H1 (cell line): ENCODE measurements around the gene SCGB3A1. TPM values are rescaled to one million over a fixed set of nuclear protein-coding genes. Genes with fewer than 3 reads are reported as not detected.
A peak's percentile ranks its signal among the peaks of the same experiment; 100 is the strongest.

Source experiments
- CTCF ChIA-PET: fragments of 300-600 bp; sonication (Branson Sonifier 250); formaldehyde crosslinking; loops from one replicate; lab custom pipeline; 2021; ENCODE audit not compliant: partially characterized antibody; lab: Charles Lee
- POLR2A ChIA-PET: fragments of 300-600 bp; sonication (Branson Sonifier 250); formaldehyde crosslinking; loops from one replicate; lab custom pipeline; 2021; ENCODE audit warnings: inconsistent platforms; ENCODE audit not compliant: partially characterized antibody; lab: Charles Lee
- DNase-seq, 2 experiments: peaks; one replicate each; pipeline versions ENCODE4 v3.0.0 to v3.0.0-alpha.2; 2010 to 2022; ENCODE audit warnings: low spot score in 2 of 2, low read depth in 1 of 2, mixed read lengths in 1 of 2
- FAIRE-seq: peaks from 2 replicates; lab custom pipeline; 2011; peaks lifted over from hg19 to GRCh38; lab: Jason Lieb, UNC
- H2AFZ ChIP-seq: 2 replicates; pipeline ENCODE4 v1.8.1; 2012; ENCODE audit warnings: low read length, inconsistent platforms
- H2AK5ac ChIP-seq: 2 replicates; pipeline ENCODE4 v1.6.1; 2013; ENCODE audit warnings: low read depth, low read length
- H2BK120ac ChIP-seq: replicated peaks from 2 replicates; pipeline ENCODE3; 2013; ENCODE audit warnings: low read depth, low read length, inconsistent platforms
- H2BK12ac ChIP-seq: 2 replicates; pipeline ENCODE4 v1.6.1; 2013; ENCODE audit warnings: low read depth, low read length
- H2BK15ac ChIP-seq: 2 replicates; pipeline ENCODE4 v1.6.1; 2013; ENCODE audit warnings: low read length
- H2BK20ac ChIP-seq: 2 replicates; pipeline ENCODE4 v1.6.1; 2013; ENCODE audit warnings: low read length
- H2BK5ac ChIP-seq: 2 replicates; pipeline ENCODE4 v1.6.1; 2013; ENCODE audit warnings: low read depth, low read length
- H3K14ac ChIP-seq: 2 replicates; pipeline ENCODE4 v1.6.1; 2013; ENCODE audit warnings: inconsistent platforms; ENCODE audit not compliant: insufficient read length
- H3K18ac ChIP-seq: 2 replicates; pipeline ENCODE4 v1.6.1; 2013; ENCODE audit warnings: low read length; ENCODE audit errors: extremely low read depth
- H3K23ac ChIP-seq: 2 replicates; pipeline ENCODE4 v1.6.1; 2013; ENCODE audit warnings: inconsistent platforms; ENCODE audit not compliant: insufficient read length
- H3K23me2 ChIP-seq: 2 replicates; pipeline ENCODE4 v1.6.1; 2013; ENCODE audit warnings: low read depth, low read length
- H3K27ac ChIP-seq: 2 replicates; pipeline ENCODE4 v1.6.1; 2011; ENCODE audit warnings: low read depth, low read length, inconsistent platforms
- H3K27me3 ChIP-seq, 4 experiments: replicated peaks in 1 of 4; 1 replicate in 1 of 4; 2 replicates in 3 of 4; pipeline versions ENCODE4 v1.6.1 to v1.8.1; 2011 to 2013; ENCODE audit warnings: low read length in 3 of 4, mild to moderate bottlenecking in 3 of 4, inconsistent platforms in 2 of 4, mixed read lengths in 2 of 4, moderate library complexity in 1 of 4; ENCODE audit not compliant: control insufficient read depth in 3 of 4, insufficient read depth in 3 of 4; ENCODE audit errors: extremely low read depth in 1 of 4
- H3K36me3 ChIP-seq, 4 experiments: 2 replicates each; pipeline versions ENCODE4 v1.6.1 to v1.8.1; 2011 to 2013; ENCODE audit warnings: mild to moderate bottlenecking in 4 of 4, low read length in 3 of 4, moderate library complexity in 2 of 4, control low read depth in 1 of 4, inconsistent platforms in 1 of 4; ENCODE audit not compliant: insufficient read depth in 4 of 4, control insufficient read depth in 2 of 4
- H3K4ac ChIP-seq: replicated peaks from 2 replicates; pipeline ENCODE3; 2013; ENCODE audit warnings: low read length, low read depth, mixed read lengths, inconsistent platforms; ENCODE audit not compliant: insufficient read length
- H3K4me1 ChIP-seq, 4 experiments: replicated peaks in 1 of 4; 1 replicate in 1 of 4; 2 replicates in 3 of 4; pipeline versions ENCODE4 v1.6.1 to v1.8.1; 2011 to 2013; ENCODE audit warnings: low read length in 3 of 4, inconsistent platforms in 2 of 4, mixed read lengths in 1 of 4; ENCODE audit not compliant: insufficient read depth in 4 of 4, control insufficient read depth in 3 of 4
- H3K4me2 ChIP-seq, 2 experiments: 2 replicates each; pipeline versions ENCODE4 v1.6.1 to v1.8.1; 2011 to 2013; ENCODE audit warnings: low read depth in 2 of 2, low read length in 2 of 2, control low read depth in 1 of 2, inconsistent platforms in 1 of 2, mild to moderate bottlenecking in 1 of 2; ENCODE audit not compliant: insufficient read depth in 1 of 2
- H3K4me3 ChIP-seq, 4 experiments: fragments of 200-600, 300-600 bp in 1 of 4; sonication (generic), shearing (Covaris generic), sonication (Bioruptor Twin) in 1 of 4; 2 replicates each; pipeline versions ENCODE4 v1.5.1 to v1.8.1; 2011 to 2016; ENCODE audit warnings: low read length in 4 of 4, low read depth in 3 of 4, control low read depth in 2 of 4, inconsistent platforms in 2 of 4, mild to moderate bottlenecking in 2 of 4, mixed read lengths in 1 of 4, moderate library complexity in 1 of 4; ENCODE audit not compliant: insufficient read depth in 2 of 4; ENCODE audit errors: extremely low read depth in 1 of 4
- H3K56ac ChIP-seq: replicated peaks from 2 replicates; pipeline ENCODE3; 2013; ENCODE audit warnings: low read depth, mild to moderate bottlenecking, mixed read lengths, low read length, inconsistent platforms; ENCODE audit not compliant: insufficient read length
- H3K79me1 ChIP-seq: 2 replicates; pipeline ENCODE4 v1.6.1; 2013; ENCODE audit warnings: low read depth, low read length, control low read depth
- H3K79me2 ChIP-seq, 2 experiments: 2 replicates each; pipeline versions ENCODE4 v1.6.1 to v1.8.1; 2012 to 2013; ENCODE audit warnings: low read length in 2 of 2, mild to moderate bottlenecking in 2 of 2, inconsistent platforms in 1 of 2; ENCODE audit not compliant: insufficient read depth in 2 of 2, control insufficient read depth in 1 of 2
- H3K9ac ChIP-seq, 4 experiments: replicated peaks in 1 of 4; 1 replicate in 1 of 4; 2 replicates in 3 of 4; pipeline versions ENCODE4 v1.6.1 to v1.8.1; 2011 to 2013; ENCODE audit warnings: low read depth in 3 of 4, low read length in 3 of 4, control low read depth in 2 of 4, mild to moderate bottlenecking in 2 of 4, moderate library complexity in 2 of 4, inconsistent platforms in 1 of 4; ENCODE audit errors: extremely low read depth in 1 of 4
- H3K9me3 ChIP-seq, 2 experiments: 2 replicates each; pipeline versions ENCODE4 v1.6.1 to v1.8.1; 2012 to 2013; ENCODE audit warnings: mild to moderate bottlenecking in 2 of 2, moderate library complexity in 2 of 2, control low read depth in 1 of 2, inconsistent platforms in 1 of 2, low read depth in 1 of 2, low read length in 1 of 2, mixed read lengths in 1 of 2; ENCODE audit not compliant: insufficient read depth in 2 of 2
- H4K20me1 ChIP-seq, 2 experiments: replicated peaks in 1 of 2; 2 replicates each; pipeline versions ENCODE3 to v1.8.1; 2011 to 2013; ENCODE audit warnings: inconsistent platforms in 2 of 2, low read length in 2 of 2, mild to moderate bottlenecking in 1 of 2; ENCODE audit not compliant: insufficient read depth in 2 of 2, control insufficient read depth in 1 of 2
- H4K5ac ChIP-seq: 2 replicates; pipeline ENCODE4 v1.6.1; 2013; ENCODE audit warnings: low read length, low read depth, mixed read lengths, inconsistent platforms; ENCODE audit not compliant: insufficient read length
- H4K8ac ChIP-seq: 2 replicates; pipeline ENCODE4 v1.8.0; 2013; ENCODE audit warnings: mild to moderate bottlenecking, moderate library complexity, low read length, inconsistent platforms; ENCODE audit not compliant: insufficient read depth; ENCODE audit errors: extremely low read depth
- H4K91ac ChIP-seq: replicated peaks from 2 replicates; pipeline ENCODE3; 2013; ENCODE audit warnings: low read length, mixed read lengths, inconsistent platforms; ENCODE audit not compliant: insufficient read length
- ASH2L ChIP-seq: fragments of 200-600, 300-600 bp; sonication (generic); IDR thresholded peaks from one replicate; pipeline ENCODE4 v1.7.1; 2017; ENCODE audit warnings: low read length
- E2F6 ChIP-seq: IDR thresholded peaks from 2 replicates; pipeline ENCODE4 v1.6.1; 2012; ENCODE audit warnings: inconsistent platforms
- EZH2 ChIP-seq: fragments of 200-600 bp; sonication (generic); IDR thresholded peaks from 2 replicates; pipeline ENCODE4 v1.7.1; 2012; ENCODE audit warnings: low read depth, mild to moderate bottlenecking, moderate library complexity, low read length, inconsistent platforms; ENCODE audit not compliant: severe bottlenecking
- GTF2F1 ChIP-seq: IDR thresholded peaks from 2 replicates; pipeline ENCODE4 v1.6.1; 2012; ENCODE audit warnings: low read depth, low read length, improper control_type of control experiment, borderline replicate concordance
- JUN ChIP-seq: IDR thresholded peaks from 2 replicates; pipeline ENCODE4 v1.6.1; 2011; ENCODE audit warnings: low read depth, mild to moderate bottlenecking, improper control_type of control experiment, low read length
- KDM5A ChIP-seq: fragments of 200-600 bp; IDR thresholded peaks from 2 replicates; pipeline ENCODE4 v1.7.1; 2012; ENCODE audit warnings: mild to moderate bottlenecking, low read length, inconsistent platforms, mixed read lengths
- MAX ChIP-seq: IDR thresholded peaks from 2 replicates; pipeline ENCODE4 v1.6.1; 2012; ENCODE audit warnings: inconsistent platforms
- SIX5 ChIP-seq: IDR thresholded peaks from 2 replicates; pipeline ENCODE4 v1.6.1; 2011; ENCODE audit warnings: mild to moderate bottlenecking, low read depth, low read length
- SP1 ChIP-seq: IDR thresholded peaks from 2 replicates; pipeline ENCODE4 v1.6.1; 2011; ENCODE audit warnings: low read depth, low read length
- TAF1 ChIP-seq: IDR thresholded peaks from 2 replicates; pipeline ENCODE4 v1.6.1; 2011; ENCODE audit warnings: mild to moderate bottlenecking, low read depth, low read length
- TCF12 ChIP-seq: IDR thresholded peaks from 2 replicates; pipeline ENCODE4 v1.6.1; 2011; ENCODE audit warnings: low read depth, mild to moderate bottlenecking, low read length
- YY1 ChIP-seq: IDR thresholded peaks from 2 replicates; pipeline ENCODE4 v1.6.1; 2011; ENCODE audit warnings: low read depth, mild to moderate bottlenecking, low read length
- WGBS, 2 experiments: shearing (Covaris generic) in 1 of 2; methylation state at CpG; one replicate each; pipeline versions ENCODE4 v1.1.6 to v1.1.7; 2013 to 2015; ENCODE audit warnings: low lambda C conversion rate in 2 of 2, mixed read lengths in 2 of 2, inconsistent platforms in 1 of 2, low coverage in 1 of 2, missing lambda C conversion rate in 1 of 2; ENCODE audit not compliant: insufficient replicate concordance in 2 of 2, insufficient coverage in 1 of 2, insufficient read length in 1 of 2; ENCODE audit errors: extremely low coverage in 1 of 2, missing lambda C conversion rate in 1 of 2; 5-methylcytosine and 5-hydroxymethylcytosine counted together
- polyA plus RNA-seq, 7 experiments: library from polyadenylated mRNA; depleted of rRNA in 3 of 7; stranded (reverse) in 5 of 7; unstranded in 2 of 7; fragments of >200 nt in 5 of 7; fragments of 200-250 nt in 2 of 7; gene quantifications; 1 replicate in 5 of 7; 2 replicates in 1 of 7; 4 replicates in 1 of 7; pipeline versions ENCODE4 v1.2.1 to v1.2.3, GENCODE V29; 2011 to 2013; ENCODE audit warnings: missing spikeins in 2 of 7, mixed read lengths in 2 of 7
- total RNA-seq: library from RNA; stranded (reverse); fragmentation: NEBNext Ultra II Directional; extraction: Animal tissue kit (Norgen Biotek cat#: 25700); gene quantifications from 2 replicates; pipeline ENCODE4 v1.2.1, GENCODE V29; 2021

SCGB3A1 gene
- total and polyA plus RNA-seq, 2 of the 8 experiments (the other 6 are each of a cell fraction or from before 2014, with no cell fraction given) = 0.20 TPM; not detected in 1

DNA sequence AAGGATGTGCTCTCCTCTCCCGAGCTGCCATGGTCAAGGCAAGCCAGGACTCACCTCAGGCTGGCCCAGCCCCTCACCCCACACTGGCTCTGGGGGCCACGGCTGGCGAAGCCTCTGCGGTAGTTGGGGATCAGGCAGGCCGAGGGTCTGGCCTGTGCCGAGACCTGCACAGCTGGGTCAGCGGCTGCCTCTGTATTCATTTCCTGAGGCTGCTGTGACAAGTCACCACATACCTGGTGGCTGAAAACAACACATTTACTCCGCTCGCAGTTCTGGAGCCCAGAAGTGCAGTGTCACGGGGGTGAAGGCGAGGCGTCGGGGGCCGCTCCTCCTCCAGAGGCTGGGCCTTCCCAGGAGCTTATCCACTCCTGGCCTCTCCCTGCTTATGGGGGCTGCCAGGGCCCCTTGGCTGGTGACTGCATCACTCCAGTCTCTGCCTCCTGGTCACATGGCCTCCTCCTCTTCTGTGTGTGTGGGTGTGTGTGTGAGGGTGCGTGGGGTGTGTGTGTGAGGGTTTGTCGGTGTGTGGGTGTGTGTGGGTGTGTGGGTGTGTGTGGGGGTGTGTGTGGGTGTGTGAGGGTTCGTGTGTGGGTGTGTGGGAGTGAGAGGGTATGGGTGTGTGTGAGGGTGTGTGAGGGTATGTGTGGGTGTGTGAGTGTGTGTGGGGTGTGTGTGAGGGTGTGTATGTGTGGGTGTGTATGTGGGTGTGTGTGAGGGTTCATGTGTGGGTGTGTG is 3.2 kb upstream of the SCGB3A1 start:
- H4K91ac ChIP-seq = no peak overlapping the region
- TF ChIP-seq JUN (no peak), ASH2L (no peak), TAF1 (no peak), SP1 (no peak), EZH2 (no peak), SIX5 (no peak), E2F6 (no peak), YY1 (no peak), MAX (no peak), GTF2F1 (no peak), TCF12 (no peak), KDM5A (no peak)
- H3K36me3 ChIP-seq = no peaks in the 10 kb centered on the region; a peak in 1 of 8 replicates
- no peak overlapping the region for H3K4me2 ChIP-seq
- H2BK15ac ChIP-seq = 0 out of 2 replicates have a peak overlapping the region, but pooled peaks have one; percentile 61
- H3K27ac ChIP-seq = no peak overlapping the region
- DNase-seq = peak in 1 of 2 experiments; percentile 41
- ChIA-PET POLR2A (interaction anchor here (1.5 kb wide), 1 partner anchor 25 kb away, joined by 3 read pairs; no protein-coding TSS in a partner anchor), CTCF (interaction anchor here (0.8 to 2.4 kb wide), 3 partner anchors 12 to 15 kb away, joined by 3 to 14 read pairs (median 3); no protein-coding TSS in a partner anchor)
- H3K4me3 ChIP-seq = no peak overlapping the region
- H3K18ac ChIP-seq = no peak overlapping the region
- H3K56ac ChIP-seq = peak overlapping the region; percentile 46
- no peak overlapping the region for H4K5ac ChIP-seq
- H2AK5ac ChIP-seq = no peak overlapping the region
- H3K23ac ChIP-seq = no peak overlapping the region
- no peak for FAIRE-seq
- no peaks in the 10 kb centered on the region for H3K79me1 ChIP-seq
- H3K9me3 ChIP-seq = no peaks in the 10 kb centered on the region
- WGBS, 2 experiments = 91 to 100% methylated on average over 1 to 17 of the region's 17 CpGs
- H3K4me1 ChIP-seq = peaks cover 0 to 9% (median 3%) of the 10 kb centered on the region in 4 experiments; a peak in 5 of 7 replicates
- H2BK20ac ChIP-seq = no peak overlapping the region
- H3K27me3 ChIP-seq = peaks cover 22 to 38% (median 32%) of the 10 kb centered on the region in 4 experiments
- no peak overlapping the region for H2BK120ac ChIP-seq
- H2AFZ ChIP-seq = no peak overlapping the region
- peaks cover 20% of the 10 kb centered on the region; the same call in 1 of the 2 replicates for H3K23me2 ChIP-seq
- H2BK12ac ChIP-seq = no peak overlapping the region
- no peaks in the 10 kb centered on the region for H3K79me2 ChIP-seq
- no peak overlapping the region for H3K4ac ChIP-seq
- peaks cover 0 to 2% of the 10 kb centered on the region in 2 experiments for H4K20me1 ChIP-seq
- peak overlapping the region; percentile 78; the same call in 1 of the 2 replicates for H4K8ac ChIP-seq
- H3K14ac ChIP-seq = no peak overlapping the region
- H2BK5ac ChIP-seq = no peak overlapping the region
- H3K9ac ChIP-seq = no peak overlapping the region
